Right renal pelvis (tissue), 4 donors: ENCODE data around the gene TMEM11. TPM values are rescaled to one million over a fixed set of nuclear protein-coding genes. Genes with fewer than 3 reads are reported as not detected.

Experiments used
- DNase-seq, 4 donors: peaks; one replicate each; pipeline ENCODE4 v3.0.0-alpha.2; 2013; ENCODE audit warnings: low read depth in 4 of 4, low spot score in 3 of 4, missing footprints in 1 of 4
- polyA plus RNA-seq, 4 donors: library from polyadenylated mRNA; unstranded; fragments of 120-200 nt; gene quantifications; one replicate each; pipeline ENCODE4 v1.2.1, GENCODE V29; 2013; ENCODE audit not compliant: insufficient read length in 4 of 4

Gene TMEM11, protein sequence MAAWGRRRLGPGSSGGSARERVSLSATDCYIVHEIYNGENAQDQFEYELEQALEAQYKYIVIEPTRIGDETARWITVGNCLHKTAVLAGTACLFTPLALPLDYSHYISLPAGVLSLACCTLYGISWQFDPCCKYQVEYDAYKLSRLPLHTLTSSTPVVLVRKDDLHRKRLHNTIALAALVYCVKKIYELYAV
- polyA plus RNA-seq = 10 to 100 TPM; 22.8 to 26.7 (median 25.7) TPM

DNA sequence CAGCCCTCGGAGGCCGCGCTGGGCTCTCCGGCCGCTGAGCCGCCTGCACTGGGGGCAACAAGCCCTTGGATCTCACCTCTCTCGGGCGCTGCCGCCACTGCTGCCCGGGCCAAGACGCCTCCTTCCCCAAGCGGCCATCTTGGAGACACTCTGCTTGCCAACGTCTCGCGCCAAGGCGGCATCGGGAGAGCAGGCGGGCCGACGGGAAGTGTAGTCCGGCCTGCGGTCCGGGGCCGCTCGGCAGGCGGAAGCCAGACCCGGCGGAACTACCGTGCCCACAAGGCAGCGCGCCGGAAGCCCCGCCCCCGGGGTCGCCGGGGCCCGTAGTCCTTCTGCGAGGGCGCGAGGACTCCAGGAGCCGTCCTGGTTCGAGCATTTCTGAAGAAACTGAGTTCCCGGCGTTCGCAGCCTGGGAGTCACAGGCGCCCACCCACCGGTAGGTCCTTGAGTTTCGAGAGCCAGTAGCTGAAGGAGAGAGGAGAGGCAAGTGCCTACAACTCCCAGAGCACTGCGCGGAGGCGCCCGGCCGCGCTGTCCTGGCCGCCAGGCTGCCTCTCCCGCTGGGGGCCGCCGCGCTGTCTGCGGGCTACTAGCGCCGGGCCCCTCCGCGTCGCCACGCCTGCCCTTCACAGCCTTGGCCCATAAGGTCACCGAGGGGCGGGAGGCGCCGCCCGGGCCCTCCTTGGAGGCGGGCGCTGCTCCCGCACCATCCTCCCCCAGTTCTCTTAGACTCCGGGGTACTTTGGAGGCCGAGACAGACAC, at the start of gene TMEM11:
Gene TMEM11, minus strand, starts transcription at position 147 of the 762 bp plus-strand sequence. Its CDS starts 9 bp downstream, at position 138.
- DNase-seq = peak; percentile 86 to 93 (median 86)

DNA sequence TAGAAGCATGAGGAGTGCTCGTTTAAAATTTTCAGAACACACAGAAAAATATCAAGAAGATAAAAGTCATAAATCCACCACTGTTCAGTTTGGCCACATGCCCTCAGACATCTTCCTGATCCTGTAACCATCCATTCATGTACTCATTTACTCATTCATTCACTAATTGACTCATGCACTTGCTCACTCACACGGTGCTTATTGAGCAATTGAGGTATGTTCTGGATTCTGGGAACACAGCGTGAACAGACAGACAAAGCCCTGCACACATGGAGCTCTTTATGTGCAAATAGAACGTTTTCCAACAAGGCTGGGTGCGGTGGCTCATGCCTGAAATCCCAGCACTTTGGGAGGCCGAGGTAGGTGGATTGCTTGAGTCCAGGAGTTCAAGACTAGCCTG, 49.4 kb upstream of the TMEM11 start:
- DNase-seq = no peak

DNA sequence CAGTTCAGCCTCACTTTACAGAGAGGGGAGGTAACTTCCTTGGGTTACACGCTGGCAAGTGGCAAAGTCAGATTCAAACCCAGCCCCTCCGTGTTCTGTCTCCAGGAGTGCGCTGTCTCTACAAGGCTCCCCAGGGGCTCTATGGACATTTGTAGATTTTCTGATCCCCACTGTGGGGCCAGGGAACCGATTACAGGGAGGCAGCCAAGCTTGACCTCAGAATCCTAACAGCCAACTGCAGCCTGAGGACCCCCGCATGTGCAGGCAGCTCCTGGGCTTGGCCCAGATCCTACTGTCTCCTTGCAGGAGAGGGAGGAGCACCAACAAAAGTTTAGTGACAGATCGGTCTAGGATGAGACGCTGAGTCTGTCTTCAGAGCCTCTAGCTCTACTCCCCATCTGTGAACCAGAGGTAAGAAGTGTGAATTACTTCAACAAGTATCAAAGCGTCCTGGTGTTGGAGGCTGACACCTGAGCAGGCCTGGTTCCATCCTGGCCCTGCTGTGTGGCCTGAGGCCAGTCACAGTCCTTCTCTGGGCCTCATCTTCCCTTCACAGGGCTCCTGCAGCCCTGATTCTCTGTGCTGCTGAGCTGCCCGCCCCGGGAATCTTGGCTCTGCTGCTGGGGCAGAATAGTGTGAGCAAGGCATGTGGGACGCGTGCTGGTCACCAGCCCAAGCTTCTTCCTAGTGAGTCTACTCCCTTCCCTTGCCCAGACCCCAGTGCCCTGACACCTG, 48.5 kb upstream of the TMEM11 start:
- DNase-seq = no peak

DNA sequence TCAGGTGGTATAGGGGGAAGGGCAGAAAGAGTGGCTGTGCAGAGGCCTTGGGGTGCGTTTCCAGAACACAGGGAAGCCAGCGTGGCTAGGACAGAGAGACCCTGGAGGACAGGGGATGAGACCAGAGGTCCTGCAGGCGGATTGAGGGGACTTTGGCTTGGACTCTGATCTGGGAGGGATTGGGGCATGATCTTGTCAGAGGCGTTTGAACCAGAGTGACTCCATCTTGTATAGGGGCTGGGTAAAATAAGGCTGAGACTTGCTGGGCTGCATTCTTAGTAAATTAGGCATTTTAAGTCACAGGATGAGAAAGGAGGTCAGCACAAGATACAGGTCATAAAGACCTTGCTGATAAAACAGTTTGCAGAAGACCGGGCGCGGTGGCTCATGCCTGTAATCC, 44.6 kb upstream of the TMEM11 start:
- no peak for DNase-seq

DNA sequence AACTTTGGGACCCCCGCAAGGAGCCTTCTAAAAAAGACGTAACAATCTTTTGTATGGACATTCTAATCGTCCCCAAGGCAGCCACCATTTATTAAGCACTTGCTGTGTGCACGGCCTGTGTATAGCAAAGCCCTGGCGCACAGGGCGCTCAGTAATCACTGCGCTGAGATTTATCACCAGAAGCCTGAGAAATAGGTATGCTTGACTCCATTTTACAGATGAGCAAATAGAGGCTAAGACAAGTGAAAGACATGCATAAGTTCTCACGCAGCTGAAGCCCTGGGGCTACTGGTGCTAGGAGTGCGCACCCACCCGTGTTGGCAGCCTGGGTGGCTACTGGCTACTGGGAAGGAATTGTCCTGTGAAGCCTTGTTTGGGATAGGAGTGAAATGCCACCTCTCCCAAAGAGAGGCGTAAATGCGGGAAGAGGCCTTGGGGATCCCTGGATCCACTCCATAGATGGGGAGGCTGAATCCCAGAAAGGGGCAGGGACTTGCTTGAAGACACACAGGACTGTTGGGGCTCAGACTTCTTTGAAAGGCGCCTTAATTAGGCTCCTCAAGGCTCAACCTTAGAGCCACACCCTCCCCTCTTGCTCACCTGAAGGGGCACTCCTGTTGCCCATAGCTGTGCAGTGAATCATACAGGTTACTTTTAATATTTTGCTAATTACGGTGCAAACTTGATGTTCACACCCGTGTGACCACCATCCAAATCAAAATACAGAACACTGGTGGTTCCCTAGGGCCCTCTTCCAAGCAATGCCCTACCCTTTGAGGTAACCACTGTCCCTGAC, 39.9 kb upstream of the TMEM11 start:
- DNase-seq = no peak

GRCh38 chr17:21252796-21253645, 39.1 kb upstream of the TMEM11 start, which contains the start of gene NATD1:
NATD1 (minus strand) TSS chr17:21253410; CDS start chr17:21253264, 146 bp downstream.
- DNase-seq = peak; percentile 66 to 77 (median 73)

- no peak for DNase-seq
Measured at GRCh38 chr17:21252289-21252795, 38.4 kb upstream of the TMEM11 start.

GRCh38 chr17:21251337-21252010, 37.5 kb upstream of the TMEM11 start:
- no peak for DNase-seq

DNA sequence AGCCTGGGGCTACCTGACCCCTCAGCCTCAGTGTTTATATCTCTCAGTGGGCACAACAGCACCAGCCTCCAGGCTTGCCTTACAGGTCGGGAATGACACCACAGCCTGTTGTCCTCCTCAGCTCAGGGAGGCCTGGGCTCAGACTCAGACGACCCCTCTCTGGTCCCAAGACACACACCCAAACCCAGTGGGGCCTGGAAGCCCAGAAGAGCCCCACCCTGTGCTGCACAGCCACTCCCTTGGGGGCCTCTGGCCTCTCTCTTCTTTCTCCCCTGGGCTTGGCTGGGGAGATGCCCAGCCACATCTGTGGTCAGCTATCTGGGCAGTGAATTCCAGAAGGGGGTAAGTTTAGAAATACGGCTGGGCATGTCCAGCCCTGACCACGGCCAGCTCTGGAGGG, 36.9 kb upstream of the TMEM11 start:
- DNase-seq = no peak

GRCh38 chr17:21249920-21250703, 36.2 kb upstream of the TMEM11 start:
- DNase-seq = no peak

DNA sequence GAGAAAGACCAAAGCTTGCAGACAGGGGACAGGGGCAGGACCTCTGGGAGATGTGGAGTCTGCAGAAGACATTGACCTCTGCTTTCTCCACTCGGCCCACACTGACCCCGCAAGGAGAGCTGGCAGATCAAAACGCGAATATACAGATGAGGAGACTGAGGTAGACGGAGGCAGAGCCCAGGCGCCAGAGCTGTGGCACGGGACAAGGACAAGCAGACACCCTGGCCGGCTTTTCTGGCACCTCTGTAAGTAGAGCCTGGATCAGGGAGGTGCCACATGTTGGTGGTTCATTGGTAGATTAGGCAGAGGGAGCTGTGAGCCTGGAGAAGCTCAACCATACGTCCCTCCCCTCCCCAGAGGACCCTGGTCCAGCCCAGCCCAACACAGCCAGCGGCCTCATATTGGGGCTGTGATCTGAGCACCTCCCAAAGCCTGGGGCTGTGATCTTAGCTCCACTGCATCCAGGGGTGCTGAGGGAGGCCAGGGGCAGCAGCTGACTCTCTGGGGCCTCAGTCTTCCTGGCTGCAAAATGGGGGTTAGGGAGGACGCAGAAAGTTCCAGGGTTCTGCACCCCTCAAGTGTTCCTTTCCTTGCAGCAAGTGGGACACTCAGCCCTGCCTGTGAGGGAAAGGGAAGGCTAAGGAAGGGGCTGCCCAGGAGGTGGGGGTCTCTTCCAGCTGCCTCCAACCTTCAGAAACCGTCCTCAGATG, 35.3 kb upstream of the TMEM11 start:
- DNase-seq = no peak

GRCh38 chr17:21248500-21248899, 34.5 kb upstream of the TMEM11 start:
- DNase-seq = no peak

GRCh38 chr17:21247552-21248258, 33.7 kb upstream of the TMEM11 start:
- no peak for DNase-seq

- DNase-seq = no peak
Measured at GRCh38 chr17:21246698-21247097, 32.7 kb upstream of the TMEM11 start.

DNA sequence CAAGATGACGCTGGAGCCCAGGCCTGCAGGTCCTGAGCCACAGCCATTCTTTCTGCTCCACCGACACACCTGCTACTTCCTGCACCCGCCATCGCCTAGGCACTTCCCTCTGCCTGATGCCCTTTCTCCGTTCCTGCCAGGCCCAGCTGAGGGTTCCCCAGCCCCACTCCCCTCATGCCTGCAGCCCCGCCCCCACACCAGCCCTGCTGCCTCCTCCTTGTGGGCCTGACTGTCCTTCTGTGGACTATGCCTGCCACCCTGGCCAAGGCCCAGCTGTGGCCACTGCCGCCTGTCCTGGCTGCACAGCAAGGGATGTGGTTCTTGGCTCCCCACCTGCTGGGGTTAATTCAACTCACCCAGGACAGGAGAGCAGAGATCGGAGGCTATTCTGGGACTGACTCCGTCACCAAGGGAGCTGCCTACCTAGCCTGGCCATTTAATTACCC, 31.7 kb upstream of the TMEM11 start:
- no peak for DNase-seq

GRCh38 chr17:21243516-21244303, 29.7 kb upstream of the TMEM11 start:
- no peak for DNase-seq
